GM08714 (cell line): ENCODE results near the gene KTN1.

Experiments used
- H3K4me3 ChIP-seq: fragments of 200-500 bp; sonication (Bioruptor generic); 2 replicates; pipeline ENCODE4 v1.5.1; 2014; ENCODE audit warnings: mild to moderate bottlenecking, low read length, inconsistent platforms
- ZNF274 ChIP-seq: IDR thresholded peaks from 2 replicates; pipeline ENCODE4 v1.6.1; 2012; ENCODE audit warnings: mild to moderate bottlenecking, low read depth, low read length

KTN1 gene

DNA sequence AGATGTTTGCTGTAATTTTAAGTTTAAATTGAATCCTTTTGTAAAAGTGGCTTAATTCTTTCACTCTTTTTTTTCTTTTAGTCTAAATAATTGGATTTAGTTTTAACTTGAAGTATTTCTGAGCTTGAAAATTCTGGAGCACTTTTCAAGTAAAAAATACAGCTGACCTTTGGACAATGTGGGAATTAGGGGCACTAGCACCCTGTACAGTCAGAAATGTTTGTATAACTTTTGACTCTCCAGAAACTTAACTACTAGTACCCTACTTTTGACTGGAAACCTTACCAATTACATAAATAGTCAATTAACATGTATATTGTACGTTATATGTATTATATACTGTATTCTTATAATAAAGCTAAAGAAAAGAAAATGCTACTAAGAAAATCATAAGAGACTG is 7.8 kb downstream of the KTN1 start:
- no peak for TF ChIP-seq ZNF274
- no peak overlapping the region for H3K4me3 ChIP-seq

DNA sequence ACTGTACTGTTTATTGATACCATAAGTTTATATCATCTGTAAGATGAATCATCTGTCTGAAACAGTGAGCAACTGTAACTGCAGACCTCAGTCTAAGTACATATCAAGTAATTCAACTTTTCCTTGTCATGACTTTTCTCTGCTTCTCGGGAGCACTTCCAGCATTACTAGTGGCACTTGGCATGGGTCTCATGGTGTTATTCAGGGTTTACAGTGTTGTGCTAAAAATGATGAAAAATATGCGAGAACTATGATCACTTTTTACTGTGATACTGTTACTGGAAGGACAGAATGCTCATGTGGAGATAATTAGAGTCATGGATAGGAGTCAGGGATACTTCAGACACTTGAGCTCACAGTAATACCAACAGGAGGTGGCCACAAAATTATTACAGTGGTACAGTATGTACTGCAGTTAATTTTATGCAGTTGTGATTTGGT is 8.3 kb downstream of the KTN1 start:
- TF ChIP-seq ZNF274, result no peak
- H3K4me3 ChIP-seq, result no peak overlapping the region

DNA sequence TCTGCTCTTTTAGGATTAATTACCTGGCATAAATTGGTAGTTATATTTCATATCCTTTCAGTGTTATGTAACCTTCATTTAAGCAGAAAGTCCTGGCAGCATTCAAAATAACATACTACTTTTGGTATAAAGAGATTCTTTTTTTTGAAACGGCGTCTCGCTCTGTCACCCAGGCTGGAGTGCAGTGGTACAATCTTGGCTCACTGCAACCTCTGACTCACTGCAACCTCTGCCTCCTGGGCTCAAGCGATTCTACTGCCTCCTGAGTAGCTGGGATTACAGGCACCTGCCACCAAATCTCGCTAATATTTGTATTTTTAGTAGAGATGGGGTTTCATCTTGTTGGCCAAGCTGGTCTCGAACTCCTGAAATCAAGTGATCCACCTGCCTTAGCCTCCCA is 9.2 kb downstream of the KTN1 start:
- TF ChIP-seq ZNF274, result no peak
- no peak overlapping the region for H3K4me3 ChIP-seq

DNA sequence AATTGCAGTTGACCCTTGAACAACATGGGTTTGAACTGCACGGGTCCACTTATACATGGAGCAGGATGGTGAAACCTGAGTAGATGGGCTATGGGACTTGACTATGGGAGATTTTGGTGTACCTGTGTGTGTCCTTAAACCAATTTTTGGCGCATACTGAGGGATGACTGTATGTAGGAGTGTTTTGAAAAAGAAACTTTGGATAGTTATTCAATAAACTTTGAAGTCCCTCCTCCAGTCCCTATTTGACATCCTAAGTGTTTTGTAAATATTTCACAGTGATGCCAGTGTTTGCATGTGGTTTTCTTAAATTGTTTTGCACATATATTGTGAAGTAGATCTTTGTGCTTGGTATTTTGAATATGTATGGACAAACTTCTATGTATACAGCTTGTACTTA is 12.4 kb downstream of the KTN1 start:
- TF ChIP-seq ZNF274, result no peak
- H3K4me3 ChIP-seq, result no peak overlapping the region

DNA sequence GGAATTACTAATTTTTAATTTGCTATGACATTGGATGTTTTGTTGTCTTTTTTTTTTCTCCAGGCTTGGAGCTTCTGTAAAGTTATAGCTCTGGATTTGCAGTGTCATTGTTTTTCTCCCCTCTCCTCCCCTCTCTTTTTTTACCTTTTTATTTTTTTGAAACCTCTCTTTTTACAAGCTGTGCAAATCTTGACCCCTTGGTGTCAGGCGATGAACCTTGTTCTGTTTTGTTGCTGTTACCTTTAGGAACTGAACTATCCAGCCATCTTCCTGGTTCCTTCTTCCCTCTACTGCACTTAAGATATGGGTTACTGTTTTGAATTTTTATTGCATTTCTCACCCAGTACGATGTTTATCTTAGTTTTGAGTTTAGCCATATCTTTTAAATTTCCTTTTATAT is 13.7 kb downstream of the KTN1 start:
- H3K4me3 ChIP-seq, result no peak overlapping the region
- no peak for TF ChIP-seq ZNF274

DNA sequence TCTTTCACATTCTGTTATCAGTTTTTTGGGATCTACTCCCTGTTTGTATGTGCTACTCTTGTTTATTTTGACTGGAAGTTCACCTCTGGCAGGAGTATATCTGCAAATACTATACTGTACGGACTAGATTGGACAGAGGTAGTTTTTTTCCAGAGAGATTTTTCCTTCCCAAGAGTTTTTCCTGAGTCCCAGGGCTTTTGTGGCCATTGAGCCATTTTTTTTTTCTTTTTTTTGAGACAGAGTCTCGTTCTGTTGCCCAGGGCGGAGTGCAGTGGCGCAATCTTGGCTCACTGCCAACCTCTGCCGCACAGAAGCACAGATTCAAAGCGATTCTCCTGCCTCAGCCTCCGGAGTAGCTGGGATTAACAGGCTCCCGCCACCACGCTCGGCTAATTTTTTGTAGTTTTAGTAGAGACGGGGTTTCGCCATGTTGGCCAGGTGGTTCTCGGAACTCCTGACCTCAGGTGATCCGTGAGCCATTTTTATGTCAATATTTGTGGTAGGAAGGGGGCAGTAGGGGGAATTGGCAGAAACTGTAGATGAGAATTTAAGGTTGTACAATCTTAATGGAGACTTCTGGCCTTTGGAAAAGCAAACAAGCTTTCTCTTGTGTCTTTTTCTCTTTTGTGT is 19.4 kb downstream of the KTN1 start:
- no peak for TF ChIP-seq ZNF274
- H3K4me3 ChIP-seq, result no peak overlapping the region

DNA sequence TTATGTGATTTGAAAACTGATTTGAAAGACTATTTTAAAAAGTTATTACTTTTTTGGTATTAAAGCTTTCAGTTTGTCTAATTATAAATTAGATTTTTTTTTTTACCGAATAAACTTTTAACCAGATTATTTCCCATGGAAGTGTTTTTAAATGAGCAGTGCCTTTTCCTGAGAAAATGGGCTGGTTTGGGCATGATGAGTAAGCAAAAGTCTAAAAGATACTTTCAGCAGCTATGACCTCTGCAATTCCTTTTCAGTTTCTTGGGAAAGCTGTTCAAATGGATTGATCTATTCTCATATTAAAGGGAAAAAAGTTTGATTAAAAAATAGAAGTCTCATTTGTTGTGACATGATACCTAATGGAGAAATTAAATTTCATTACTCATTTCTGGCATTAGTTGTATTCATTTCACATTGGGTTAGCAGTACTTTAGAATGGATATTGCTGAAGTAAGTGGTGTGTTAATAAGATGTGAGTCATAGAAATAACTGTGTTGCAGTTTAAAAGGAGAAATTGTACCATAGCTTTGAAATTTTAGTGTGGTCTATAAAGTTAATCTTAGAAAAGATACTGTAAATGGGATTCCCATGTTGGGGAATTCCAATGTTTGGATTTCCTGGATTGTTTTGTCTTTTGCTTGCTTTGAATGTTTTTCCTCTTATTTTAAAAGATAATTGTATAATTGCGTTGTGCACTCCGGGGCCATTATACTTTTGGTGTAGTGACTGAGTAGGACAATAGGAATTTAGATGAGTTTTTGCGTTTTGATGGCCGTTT is 21.0 kb downstream of the KTN1 start:
- TF ChIP-seq ZNF274, result no peak
- H3K4me3 ChIP-seq, result no peak overlapping the region

DNA sequence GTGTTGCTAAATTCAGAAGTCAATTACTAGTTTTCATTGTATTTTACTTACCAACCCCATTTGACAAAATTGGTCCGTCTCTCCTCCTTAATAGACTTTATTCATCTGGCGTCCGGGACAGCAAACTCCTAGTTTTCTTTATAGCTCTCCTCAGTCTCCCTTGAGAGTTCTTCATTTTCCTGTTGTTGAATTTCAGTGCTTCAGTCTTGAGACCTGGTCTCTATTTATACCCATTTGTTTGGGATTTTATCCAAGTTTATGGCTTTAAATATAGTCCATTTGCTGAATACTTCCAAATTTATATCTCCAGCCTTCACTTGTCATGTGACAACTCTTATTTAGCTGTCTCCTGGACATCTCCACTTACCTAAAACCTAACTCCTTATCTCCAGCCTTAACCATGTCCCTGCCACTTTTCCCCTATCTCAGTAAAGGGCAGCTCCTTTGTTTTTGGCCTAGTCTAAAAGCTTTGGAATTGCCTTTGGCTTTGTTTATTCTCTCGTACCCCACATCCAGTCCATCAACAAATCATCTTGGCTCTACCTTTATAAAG is 23.5 kb downstream of the KTN1 start:
- TF ChIP-seq ZNF274, result no peak
- H3K4me3 ChIP-seq, result no peak overlapping the region

DNA sequence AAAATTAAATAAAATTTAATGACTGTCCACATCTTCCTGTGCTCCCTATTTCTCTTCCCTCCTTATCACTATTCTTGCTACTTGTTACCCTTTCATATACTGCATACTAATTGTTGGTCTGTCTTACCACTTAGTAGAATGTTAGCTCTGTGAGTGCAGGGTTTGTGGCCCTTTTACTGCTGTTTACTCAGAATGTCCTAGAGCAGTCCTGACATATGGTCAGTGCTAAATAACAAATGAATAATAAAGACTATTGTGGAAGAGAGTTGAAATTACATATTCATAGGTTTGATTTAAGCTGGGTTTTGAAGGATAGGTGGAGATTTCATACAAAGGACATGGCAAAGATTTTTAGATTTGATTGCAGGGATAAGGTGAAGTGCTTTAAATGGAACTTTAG is 24.5 kb downstream of the KTN1 start:
- TF ChIP-seq ZNF274, result no peak

DNA sequence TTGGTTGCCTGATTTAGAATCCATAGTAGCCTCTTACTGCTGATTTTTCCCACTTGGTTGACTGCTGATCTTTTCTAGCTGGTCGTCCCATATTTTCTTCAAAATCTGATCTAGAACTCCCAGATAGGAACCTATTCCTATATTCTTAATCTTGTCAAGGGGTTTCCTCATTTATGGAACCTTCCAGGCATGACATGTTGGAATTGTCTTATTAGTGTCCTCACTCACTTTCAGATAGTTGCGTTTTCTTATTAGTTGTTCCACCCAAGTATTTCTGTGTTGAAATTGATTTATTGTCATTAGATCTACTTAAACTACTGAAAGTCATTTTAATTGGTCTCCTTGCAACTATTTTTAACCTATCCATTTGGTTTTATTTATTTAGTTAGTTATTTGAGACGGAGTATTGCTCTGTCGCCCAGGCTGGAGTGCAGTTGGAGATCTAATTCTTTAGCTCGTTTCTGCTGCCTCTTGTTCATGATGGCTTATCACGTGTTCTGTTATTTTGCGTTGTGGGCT is 25.0 kb downstream of the KTN1 start:
- no peak for TF ChIP-seq ZNF274
- H3K4me3 ChIP-seq, result no peak overlapping the region

More for the DNA sequence above, 24.5 kb downstream of the KTN1 start:
- H3K4me3 ChIP-seq, result no peak overlapping the region

DNA sequence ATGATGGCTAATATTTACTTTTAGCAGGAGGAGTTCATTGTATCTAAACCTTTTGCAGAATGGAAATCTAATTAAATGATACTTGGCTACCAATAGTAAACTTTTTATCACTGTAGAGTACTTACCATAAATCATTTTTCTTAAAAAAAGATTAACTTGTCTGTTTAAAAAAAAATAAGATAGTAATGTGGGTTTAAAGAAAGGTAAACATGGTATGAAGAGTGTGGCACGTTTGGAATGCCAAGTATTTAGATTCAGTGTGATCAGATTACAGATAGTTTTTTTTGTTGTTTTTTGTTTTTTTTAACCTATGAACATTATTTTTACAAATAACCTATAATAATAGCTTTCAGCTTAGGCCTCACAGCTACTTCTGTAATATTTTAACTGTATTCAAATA is 25.8 kb downstream of the KTN1 start:
- no peak overlapping the region for H3K4me3 ChIP-seq
- TF ChIP-seq ZNF274, result no peak

DNA sequence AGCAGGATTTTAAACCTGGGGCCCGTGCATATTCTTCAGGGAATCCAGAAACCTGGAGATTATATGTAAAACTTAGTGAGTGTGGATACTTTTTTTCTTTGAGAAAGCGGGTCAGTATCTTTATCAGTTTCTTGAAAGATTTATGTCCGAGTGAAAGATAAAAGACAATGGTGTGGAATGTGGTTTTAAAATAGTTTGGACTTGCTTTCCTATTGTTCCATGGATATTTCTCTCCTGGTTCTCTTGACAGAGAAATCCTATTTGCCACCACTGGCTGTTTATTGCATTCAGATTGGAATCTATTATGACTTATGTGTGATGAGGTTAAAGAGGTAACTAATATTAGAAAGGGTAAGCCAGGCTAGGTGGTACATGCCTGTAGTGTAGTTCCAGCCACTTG is 27.4 kb downstream of the KTN1 start:
- TF ChIP-seq ZNF274, result no peak
- H3K4me3 ChIP-seq, result no peak overlapping the region

DNA sequence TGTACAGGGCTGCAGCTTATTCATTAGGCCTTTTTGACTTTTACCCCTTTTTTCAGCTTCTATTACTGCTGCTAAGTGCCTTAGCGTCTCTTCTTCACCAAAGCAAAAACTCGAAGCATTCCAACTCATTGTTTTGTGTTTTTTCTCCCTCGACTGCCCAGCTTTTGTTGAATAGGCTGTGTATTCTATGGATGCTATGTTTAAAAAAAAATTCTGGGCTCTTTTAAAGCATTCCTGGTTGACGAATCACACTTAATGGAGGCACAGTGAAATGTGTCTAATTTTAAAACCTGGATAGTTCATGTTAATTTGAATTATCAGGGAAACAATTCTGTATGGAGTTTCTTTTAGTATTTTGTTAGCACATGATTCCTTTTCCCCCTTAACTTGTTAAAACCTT is 29.7 kb downstream of the KTN1 start:
- TF ChIP-seq ZNF274, result no peak
- no peak overlapping the region for H3K4me3 ChIP-seq

DNA sequence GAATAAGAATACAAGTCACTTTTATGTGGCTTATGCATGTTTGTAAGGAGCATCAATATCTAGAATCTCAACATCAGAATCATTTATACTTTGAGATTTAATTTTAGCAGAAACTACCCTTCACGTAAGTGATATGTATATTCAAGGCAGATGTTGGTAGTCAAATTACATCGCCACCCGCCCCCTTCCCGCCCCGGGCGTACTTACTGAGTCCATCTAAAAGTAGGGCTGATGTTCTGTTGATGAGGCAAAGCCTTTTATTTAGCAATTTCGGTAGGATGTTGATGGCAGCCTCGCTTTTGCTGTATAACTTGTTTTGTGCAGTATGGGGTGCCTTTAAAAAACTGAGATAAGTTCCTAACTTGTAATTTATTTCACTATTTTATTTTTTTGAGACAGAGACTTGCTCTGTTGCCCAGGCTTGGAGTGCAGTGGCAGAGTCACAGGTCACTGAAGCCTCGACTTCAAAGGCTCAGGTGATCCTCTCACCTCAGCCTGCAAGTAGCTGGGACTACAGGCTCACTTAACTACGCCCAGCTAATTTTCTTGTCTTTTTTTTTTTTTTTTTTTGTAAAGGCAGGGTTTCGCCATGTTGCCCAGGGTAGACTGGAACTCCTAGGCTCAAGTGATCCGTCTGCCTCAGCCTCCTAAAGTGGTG is 30.8 kb downstream of the KTN1 start:
- no peak overlapping the region for H3K4me3 ChIP-seq
- no peak for TF ChIP-seq ZNF274

DNA sequence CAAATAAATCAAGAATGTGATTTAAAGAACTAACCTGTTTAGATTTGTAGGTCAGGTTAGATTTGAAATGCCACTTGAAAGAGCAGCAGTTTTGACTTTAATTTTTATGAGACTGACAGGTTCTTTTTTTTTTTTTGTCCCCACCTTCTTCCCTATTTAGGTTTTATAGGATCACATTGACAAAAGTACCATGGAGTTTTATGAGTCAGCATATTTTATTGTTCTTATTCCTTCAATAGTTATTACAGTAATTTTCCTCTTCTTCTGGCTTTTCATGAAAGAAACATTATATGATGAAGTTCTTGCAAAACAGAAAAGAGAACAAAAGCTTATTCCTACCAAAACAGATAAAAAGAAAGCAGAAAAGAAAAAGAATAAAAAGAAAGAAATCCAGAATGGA is 31.9 kb downstream of the KTN1 start:
- TF ChIP-seq ZNF274, result no peak
- no peak overlapping the region for H3K4me3 ChIP-seq

DNA sequence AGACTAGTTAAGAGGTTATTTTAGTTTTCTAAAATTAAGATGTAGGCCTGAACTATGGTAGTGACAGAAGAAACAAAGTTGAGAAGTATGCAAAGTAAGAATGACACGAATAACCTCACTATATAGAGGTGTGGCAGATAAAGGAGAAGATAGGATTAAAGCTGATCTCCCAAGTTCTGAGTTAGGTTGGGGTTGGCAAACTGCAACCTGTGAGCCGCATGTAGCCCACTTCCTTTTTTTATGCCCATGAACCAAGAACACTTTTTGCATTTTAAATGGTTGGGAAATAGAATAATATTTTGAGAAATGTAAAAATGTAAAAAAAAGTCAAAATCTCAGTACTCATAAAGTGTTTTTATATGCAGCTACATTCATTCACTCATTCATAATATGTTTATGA is 34.3 kb downstream of the KTN1 start:
- H3K4me3 ChIP-seq, result no peak overlapping the region
- TF ChIP-seq ZNF274, result no peak
